ENCODE measurements around the gene FBN2. TPM values are rescaled to one million over a fixed set of nuclear protein-coding genes. Genes with fewer than 3 reads are reported as not detected.

The FBN2 gene
- total and polyA plus RNA-seq, 7 donors, result 0.23 to 2.0 (median 0.51) TPM; not detected in 1

GRCh38 chr5:128378196-128378595 is 159.8 kb downstream of the FBN2 start:
- Histone ChIP-seq H3K36me3 (no peaks in the 10 kb centered on the region), H3K9me3 (no peaks in the 10 kb centered on the region), H3K4me1 (peaks cover 0 to 3% (median 0%) of the 10 kb centered on the region in 4 donors), H3K27ac (no peak overlapping the region), H3K27me3 (no peaks in the 10 kb centered on the region), H3K4me3 (no peak overlapping the region)
- DNase-seq, result no peak
- WGBS, 2 donors, result 88 to 92% methylated on average over 2 of the region's 2 CpGs
- TF ChIP-seq POLR2AphosphoS5 (IDR thresholded peaks at IDR 0.05) (no peak), POLR2A (IDR thresholded peaks at IDR 0.05) (no peak), EP300 (IDR thresholded peaks at IDR 0.05) (no peak), CTCF (IDR thresholded peaks at IDR 0.05) (no peak)
- intact Hi-C loops (cut with DNase I), result no loop called here

- H3K27me3 ChIP-seq, result no peaks in the 10 kb centered on the region
- H3K36me3 ChIP-seq, result no peaks in the 10 kb centered on the region
- H3K9me3 ChIP-seq, result no peaks in the 10 kb centered on the region
- WGBS, 2 donors, result 31 to 69% methylated on average over 1 of the region's 1 CpG
- TF ChIP-seq CTCF (IDR thresholded peaks at IDR 0.05), result no peak
- no peak for DNase-seq
- H3K4me3 ChIP-seq, result no peak overlapping the region
- peaks cover 0 to 3% (median 0%) of the 10 kb centered on the region in 4 donors for H3K4me1 ChIP-seq
- no peak overlapping the region for H3K27ac ChIP-seq
- intact Hi-C loops (cut with DNase I), result no loop called here
Observed at GRCh38 chr5:128376577-128376976, 161.5 kb downstream of the FBN2 start.

DNA sequence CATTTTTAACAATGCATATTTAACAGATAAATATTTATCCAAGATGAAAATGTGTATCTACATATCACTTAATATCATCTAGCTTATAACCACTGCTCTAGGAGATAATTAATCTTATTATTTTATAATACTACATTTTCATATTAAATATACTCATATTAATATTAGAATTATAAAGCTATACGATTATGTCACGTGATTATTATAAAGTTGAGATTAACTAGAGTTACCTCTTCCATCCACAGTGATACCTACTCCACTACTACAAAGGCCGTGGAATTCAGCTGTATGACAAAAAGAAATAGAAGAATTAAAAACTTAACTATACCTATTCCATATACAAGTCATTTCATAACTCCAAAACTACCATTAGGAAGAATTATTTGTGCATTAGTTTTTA is 171.9 kb downstream of the FBN2 start:
- Histone ChIP-seq H3K4me1 (no peaks in the 10 kb centered on the region), H3K4me3 (no peak overlapping the region), H3K9me3 (no peaks in the 10 kb centered on the region), H3K36me3 (no peaks in the 10 kb centered on the region), H3K27ac (no peak overlapping the region), H3K27me3 (no peaks in the 10 kb centered on the region)
- 90% methylated on average over 3 of the region's 3 CpGs for WGBS, 2 donors
- intact Hi-C loops (cut with DNase I), result no loop called here
- no peak for TF ChIP-seq POLR2AphosphoS5 (IDR thresholded peaks at IDR 0.05)
- no peak for TF ChIP-seq CTCF (IDR thresholded peaks at IDR 0.05)
- TF ChIP-seq EP300 (IDR thresholded peaks at IDR 0.05), result no peak
- no peak for TF ChIP-seq POLR2A (IDR thresholded peaks at IDR 0.05)
- DNase-seq, result no peak

DNA sequence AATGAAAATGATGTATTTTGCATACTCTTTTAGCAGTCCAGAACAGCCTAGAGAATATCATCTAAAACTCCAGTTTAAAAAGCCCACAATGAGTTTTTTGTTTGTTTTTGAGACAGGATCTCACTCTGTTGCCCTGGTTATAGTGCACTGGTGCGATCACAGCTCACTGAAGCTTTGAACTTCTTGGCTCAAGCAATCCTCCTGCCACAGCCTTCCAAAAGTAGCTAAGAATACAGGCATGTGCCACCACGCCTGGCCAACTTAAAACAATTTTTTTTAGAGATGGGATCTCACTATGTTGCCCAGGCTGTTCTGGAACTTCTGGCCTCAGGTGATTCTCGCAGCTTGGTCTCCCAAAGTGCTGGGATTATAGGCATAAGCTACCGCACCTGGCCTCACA is 175.7 kb downstream of the FBN2 start:
- no peak for TF ChIP-seq POLR2AphosphoS5 (IDR thresholded peaks at IDR 0.05)
- no peak for TF ChIP-seq EP300 (IDR thresholded peaks at IDR 0.05)
- no peak for TF ChIP-seq POLR2A (IDR thresholded peaks at IDR 0.05)
- TF ChIP-seq CTCF (IDR thresholded peaks at IDR 0.05), result no peak
- Histone ChIP-seq H3K36me3 (no peaks in the 10 kb centered on the region), H3K27ac (no peak overlapping the region), H3K4me1 (no peaks in the 10 kb centered on the region), H3K27me3 (no peaks in the 10 kb centered on the region), H3K9me3 (no peaks in the 10 kb centered on the region), H3K4me3 (no peak overlapping the region)
- WGBS, 2 donors, result 66 to 81% methylated on average over 4 of the region's 4 CpGs
- intact Hi-C loops (cut with DNase I), result no loop called here
- DNase-seq, result no peak

GRCh38 chr5:128358826-128359225 is 179.2 kb downstream of the FBN2 start:
- Histone ChIP-seq H3K4me1 (no peaks in the 10 kb centered on the region), H3K4me3 (no peak overlapping the region), H3K9me3 (no peaks in the 10 kb centered on the region), H3K27me3 (no peaks in the 10 kb centered on the region), H3K36me3 (no peaks in the 10 kb centered on the region), H3K27ac (no peak overlapping the region)
- 63 to 76% methylated on average over 1 of the region's 1 CpG for WGBS, 2 donors
- no peak for DNase-seq
- TF ChIP-seq POLR2A (IDR thresholded peaks at IDR 0.05), result no peak
- no peak for TF ChIP-seq POLR2AphosphoS5 (IDR thresholded peaks at IDR 0.05)
- TF ChIP-seq EP300 (IDR thresholded peaks at IDR 0.05), result no peak
- no peak for TF ChIP-seq CTCF (IDR thresholded peaks at IDR 0.05)
- intact Hi-C loops (cut with DNase I), result no loop called here
